Embryonic facial prominence (tissue), 1 donor: ENCODE measurements around the gene GALNT2.

Experiments
- DNase-seq: peaks from one replicate; pipeline ENCODE4 v3.0.0-alpha.2; 2016; ENCODE audit errors: extremely low spot score

The GALNT2 gene

DNA sequence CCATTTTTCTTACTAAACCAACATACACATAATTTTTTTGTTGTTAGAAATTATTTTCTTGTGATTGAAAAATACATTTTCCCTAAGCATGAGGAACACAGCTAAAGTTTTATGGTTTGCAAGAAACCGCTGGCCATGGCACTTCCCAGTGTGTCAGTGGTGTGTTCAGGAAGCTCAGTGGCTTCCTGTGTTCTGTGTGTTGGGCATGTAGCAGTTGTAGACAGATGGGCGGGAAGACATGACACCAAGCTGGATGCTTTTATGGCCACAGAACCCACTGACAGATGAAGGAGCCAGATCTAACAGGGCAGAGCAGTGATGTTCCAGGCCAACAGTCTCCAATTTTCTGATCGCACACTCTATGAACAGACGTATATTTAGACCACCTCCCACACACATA is 119.8 kb downstream of the GALNT2 start:
- DNase-seq: no peak

DNA sequence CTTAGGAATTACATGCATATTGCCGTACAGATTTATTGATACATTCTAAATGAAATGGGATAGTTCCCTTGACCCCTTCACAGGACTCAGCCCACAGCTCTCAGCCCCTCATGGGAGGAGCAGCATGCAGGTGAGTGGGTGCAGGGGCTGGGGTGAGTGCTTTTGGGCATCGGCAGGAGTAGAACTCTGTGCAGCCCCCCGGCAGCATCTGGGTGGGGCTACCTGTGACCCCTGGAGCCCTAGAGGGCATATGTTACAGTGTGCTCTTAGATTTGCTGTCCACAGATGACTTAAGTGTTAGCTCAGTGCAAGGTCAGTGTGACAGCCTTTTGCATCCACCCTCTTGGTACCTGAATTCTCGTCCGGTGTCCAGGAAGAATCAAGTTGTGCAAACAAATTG is 120.3 kb downstream of the GALNT2 start:
- DNase-seq: no peak

DNA sequence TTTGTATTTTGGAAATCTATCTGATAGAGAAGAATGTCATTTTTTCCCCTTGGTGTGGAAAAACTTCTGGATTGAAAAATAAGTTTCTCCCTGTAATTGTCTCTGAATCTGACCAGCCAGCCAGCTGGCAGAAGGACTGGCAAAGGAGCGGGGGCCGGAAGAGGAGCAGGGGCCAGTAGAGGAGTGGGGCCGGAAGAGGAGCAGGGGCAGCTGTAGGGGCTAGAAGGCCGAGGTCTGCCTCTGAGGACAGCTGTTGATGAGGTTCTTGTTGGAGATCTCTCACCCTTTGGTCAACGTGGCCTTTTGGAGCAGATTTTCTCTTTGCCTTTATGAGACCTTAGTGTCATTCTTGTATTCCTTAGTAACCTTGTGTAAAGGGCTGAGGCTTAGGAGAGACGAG is 121.8 kb downstream of the GALNT2 start:
- no peak for DNase-seq

DNA sequence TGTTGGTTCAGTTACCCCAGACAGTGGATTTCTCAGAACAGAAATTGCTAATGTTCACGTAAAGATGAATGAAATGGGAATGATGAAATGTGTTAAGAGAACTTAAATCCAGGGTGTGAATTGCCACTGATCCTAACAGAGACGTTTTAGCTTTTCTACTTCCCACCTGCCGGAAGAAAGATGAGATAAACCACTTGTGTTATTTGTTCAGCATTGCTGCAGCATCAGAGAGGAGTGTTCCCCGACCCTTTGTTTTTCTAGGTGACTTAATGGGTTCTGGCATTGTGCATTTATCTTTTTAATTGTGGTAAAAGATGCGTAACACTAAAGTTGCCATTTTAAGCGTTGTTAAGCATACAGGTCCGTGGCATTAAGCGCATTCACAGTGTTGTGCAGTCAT is 122.3 kb downstream of the GALNT2 start:
- DNase-seq: no peak

DNA sequence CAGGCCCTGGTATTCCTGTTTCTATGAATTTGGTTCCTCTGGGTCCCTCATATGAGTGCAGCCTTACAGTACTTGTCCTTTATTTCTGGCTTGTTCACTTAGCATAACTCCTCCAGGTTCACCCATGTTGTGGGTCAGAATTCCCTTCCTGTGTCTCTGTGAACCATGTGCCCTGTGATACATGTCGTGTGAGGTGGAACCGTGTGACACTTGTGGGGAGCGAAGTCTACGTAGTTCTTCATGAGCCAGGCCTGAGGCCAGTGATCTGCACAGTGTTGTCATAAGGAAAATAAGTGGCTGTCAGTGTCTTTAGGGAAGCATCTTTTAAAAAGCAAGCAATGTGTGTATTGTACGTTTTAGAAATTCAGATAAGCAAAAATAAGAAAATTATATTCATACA is 122.8 kb downstream of the GALNT2 start:
- DNase-seq: no peak

DNA sequence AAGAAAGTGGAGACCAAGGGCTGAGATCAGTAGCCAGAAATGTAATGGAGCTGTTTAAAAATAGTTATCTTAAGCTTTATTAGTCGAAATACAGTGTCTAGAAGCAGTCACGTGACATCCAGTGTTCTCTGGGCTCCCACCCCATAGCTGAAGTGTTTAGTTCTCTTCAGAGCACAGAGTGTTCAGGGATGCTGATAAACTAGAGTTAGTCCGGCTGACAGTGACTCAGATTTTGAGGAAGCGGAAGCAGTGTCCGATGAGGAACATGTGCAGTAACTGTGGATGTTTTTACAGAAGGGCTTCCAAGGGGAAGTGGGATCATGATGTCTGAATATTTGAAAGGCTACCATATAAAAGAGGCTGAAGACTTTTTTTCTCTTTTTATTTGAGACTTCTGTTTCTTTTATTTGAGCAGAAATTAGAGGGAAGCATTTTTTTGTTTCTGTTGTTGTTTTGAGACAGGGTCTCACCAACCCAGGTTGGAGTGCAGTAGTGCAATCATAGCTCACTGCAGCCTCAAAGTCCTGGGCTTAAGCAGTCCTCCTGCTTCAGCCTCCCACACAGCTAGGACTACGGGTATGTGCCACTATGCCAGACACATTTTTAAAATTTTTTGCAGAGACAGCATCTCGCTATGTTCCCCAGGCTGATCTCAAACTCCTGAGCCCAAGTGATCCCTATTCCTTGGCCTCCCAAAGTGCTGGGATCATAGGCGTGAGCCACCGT is 124.2 kb downstream of the GALNT2 start:
- no peak for DNase-seq

DNA sequence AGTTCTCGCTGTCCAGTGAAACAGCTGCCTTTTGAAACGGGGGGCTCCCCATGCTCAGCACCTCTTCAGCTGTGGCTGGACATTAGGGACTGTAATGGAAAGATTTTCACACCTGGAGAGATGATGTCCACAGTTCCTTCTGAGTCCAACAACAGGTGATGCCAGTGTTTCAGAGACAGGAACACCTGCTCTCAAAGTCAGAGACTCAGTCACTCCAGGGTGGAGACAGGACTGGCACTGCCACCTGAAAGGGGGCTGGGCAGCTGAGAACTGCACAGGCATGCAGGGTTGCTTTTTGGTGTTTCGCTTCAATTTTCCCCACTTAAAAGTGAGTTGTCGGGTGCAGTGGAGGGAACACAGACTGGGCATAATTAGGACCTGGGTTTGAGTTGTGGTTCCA is 124.8 kb downstream of the GALNT2 start:
- DNase-seq: no peak

DNA sequence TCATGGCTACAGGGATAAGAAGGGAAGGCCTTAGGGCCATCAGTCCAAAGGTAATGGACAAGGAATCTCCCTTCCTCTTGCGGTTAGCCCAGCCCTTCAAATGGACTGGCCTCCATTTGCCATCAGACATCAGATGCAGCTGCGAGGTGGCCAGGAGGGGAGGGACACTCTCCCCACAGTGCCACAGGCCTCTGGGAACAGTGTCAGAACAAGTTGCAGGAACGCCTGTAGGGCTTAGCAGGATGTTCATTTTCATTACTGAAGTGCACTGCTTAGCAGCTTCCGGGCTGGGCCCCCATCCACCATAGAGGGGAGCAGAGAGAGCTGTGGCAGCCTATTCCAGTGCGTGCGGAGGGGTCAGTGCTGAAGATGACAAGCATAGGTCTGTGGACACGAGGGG is 127.5 kb downstream of the GALNT2 start:
- no peak for DNase-seq

DNA sequence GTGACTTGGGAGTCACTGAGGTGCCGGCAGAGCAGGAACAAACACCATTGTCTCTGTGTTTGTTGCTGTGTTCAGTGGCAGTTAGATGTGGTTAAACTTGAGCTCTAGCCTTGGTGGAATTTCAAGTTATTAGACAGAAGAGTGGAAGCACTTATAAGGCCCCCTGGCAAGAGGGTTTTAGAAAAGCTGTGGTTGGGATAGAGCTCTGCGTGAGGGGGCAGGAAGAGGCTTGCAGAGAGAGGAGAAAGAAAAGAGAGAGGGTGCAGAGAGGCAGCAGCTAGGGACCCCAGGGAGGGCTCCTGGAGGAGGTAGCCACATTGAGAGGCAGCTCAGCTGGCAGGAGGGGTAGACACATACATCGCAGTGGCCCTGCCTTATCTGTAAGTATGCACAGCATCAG is 128.2 kb downstream of the GALNT2 start:
- DNase-seq: no peak

DNA sequence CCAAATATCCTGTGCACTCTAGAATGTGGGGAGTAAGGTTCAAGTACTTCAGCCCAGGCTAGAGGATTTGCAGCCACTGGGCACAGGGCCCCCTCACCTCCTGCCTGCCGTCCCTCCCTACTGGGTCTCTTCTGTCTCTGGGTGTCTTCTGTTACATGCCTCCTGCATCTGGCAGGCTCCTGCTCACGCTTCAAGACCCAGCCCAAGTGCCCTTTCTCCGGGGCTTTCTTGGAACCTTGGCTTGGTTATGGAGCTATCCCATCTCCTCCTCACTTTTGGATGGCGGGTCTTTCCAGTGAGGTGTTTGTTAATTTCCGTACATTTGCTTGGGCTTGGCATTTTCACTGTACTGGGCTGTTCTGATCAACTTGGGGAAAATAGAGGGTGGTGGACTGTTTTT is 129.0 kb downstream of the GALNT2 start:
- DNase-seq: no peak

DNA sequence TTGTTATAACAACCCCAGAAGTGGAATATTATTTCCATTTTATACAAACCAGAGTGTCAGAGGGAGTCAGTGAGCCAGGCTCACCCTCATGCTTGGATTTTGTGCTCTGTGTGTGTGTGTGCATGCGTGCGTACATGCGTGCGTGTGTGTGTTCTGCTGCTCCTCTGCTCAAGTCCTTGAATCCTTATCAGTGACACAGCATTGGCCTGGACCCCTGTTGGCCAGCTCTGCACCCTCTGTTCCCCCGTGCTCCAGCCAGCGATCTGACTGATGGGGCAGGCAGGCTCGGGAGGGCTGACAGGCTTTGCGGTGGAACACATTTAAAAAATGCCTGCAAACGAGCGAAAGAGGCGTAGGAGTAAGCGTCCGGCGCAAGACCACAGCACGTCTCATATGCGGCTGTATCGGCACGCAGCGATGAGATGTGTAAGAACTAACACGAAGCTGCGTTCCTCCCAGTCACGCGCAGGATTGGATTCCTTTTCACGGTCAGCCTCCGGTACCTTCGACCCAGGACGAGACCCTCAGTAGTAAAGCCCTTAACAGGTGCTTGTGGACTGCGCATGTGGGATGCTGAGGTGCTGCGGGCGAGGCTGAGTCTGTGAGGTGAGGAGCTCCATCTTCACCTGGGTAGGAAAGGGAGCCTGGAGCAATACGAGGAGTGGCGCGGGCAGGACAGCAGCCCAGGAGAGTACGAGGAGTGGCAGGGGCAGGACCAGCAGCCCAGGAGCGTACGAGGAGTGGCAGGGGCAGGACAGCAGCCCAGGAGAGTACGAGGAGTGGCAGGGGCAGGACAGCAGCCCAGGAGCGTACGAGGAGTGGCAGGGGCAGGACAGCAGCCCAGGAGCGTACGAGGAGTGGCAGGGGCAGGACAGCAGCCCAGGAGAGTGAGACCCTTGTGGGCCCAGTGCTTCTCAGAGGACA is 130.9 kb downstream of the GALNT2 start:
- no peak for DNase-seq

DNA sequence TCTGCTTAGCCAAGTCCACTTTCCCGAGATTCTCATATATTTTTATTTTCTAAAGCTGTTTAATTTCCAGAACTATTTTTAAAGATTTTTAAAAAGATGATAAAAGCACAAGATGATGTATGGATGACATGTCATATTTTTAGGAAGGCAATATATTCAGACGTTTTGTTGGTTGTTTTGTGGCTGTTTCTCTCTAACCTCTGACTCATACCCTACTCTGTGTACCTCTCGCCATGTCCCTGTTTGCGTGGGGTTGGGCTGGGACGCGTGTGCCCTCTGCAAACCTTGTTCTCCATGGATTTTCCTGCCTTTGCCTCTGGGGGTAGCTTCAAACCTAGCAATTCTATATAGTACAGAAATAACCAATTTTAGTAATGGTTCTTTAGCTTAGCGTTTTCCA is 132.0 kb downstream of the GALNT2 start:
- no peak for DNase-seq

DNA sequence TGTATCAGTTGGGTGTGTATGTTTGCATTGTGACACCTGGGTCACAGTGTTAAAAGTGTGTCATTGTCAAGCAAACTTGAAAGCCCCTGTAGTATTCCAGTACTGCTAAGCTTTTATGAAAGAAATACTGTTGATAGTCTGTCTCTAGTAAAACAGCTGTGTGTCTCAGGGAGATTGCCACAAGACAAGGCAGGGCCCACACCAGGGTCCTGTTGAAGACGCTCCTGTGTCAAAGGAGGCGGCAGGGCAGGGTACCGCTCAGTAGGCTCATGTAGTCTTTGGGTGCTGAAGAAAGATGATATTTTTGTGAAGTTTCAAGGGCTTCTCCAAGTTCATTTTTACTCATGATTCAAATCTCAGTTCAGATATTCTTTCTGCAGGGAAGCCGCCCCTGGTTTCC is 132.5 kb downstream of the GALNT2 start:
- DNase-seq: no peak

DNA sequence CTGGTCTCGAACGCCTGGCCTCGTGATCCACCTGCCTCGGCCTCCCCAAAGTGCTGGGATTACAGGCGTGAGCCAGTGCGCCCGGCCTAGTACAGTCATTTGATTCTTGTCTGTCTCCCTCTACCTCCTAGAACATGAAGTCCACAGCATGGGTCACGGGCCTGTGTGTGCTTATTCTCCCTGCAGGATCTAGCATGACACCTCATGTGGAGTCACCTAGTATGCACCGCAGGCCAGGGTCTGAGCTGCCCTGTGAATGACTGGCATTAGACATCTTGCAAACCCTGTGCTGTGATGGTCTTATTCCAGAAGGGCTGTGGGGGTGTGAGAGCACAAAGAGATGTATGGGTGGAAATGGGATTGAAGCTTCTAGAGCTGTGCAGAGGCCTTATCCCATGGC is 133.2 kb downstream of the GALNT2 start:
- no peak for DNase-seq

DNA sequence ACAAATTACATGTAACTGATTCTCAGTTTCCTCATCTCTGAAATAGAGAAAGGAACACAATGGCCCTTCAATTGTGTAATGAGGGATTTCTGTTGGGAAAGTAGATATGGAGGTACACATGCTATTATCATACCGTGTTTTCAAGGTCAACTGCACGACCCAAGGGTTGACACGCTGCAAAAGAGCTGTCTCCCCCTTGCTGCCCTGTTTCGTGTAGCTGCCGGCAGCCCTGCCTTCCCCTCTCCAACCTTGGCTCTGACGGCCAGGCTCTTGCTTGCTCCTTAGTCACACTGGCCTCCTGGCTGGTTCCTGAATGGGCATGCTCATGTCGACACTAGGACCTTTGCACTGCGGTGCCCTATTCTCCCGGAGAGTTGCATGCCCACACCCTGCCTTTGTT is 134.4 kb downstream of the GALNT2 start:
- DNase-seq: no peak

DNA sequence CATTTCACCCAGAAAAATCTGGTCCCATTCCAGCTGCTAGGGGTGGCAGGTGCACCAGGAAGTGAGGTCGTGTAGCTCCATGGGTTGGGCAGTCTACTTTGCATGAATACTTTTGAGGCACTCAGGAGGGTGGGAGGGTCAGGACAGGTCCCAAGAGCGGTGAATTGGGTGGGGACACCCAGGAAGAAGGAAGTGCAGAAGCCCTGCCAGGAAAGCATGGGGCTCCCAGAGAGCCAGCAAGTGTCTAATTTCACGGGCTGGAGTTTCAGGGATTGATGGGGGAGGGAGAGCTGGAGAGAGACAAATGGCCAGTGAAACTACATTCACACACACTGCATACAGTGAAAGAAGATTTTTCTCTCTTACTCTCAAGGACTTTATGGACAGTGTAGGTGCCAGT is 137.8 kb downstream of the GALNT2 start:
- DNase-seq: no peak

DNA sequence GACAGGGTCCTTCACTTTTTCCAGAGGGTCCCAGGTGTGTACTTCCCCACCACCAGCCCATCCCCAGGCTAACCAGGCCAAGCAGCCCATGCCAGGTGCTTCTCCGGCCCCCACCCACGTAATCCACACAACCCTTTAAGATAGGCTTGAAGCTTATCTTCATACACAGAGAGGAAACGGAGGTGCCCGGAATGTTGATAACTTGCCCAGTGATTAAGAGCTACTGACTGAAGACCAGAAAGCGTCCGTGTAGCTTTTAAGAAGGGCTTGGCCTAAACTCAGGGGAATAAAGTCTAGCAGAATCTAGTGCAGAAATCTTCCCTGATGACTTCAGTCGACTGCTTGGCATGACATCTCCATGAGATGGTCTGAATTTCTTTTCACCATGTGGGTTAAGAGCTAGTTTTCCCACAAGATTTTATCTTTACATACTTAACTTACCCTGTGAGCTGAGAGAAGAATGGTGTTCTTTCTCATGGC is 138.7 kb downstream of the GALNT2 start:
- no peak for DNase-seq

DNA sequence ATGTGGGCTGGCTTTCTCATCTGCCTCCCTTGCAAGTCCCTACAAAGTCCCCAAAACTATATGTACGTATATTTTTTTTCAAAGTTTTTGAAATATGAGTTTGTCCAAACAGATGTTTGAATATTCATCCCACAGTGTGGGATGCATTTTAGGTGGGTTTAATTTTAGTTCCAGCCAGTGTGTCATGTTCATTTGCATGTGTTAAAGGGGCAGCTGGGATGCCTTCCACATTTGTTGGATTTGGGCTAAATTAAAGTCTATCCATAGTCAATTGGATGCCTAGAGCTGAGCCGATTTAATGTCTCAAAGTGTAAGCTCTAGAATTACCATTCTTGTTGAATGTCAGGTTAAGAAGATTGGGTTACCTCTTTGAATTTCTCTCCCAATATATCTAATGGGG is 139.2 kb downstream of the GALNT2 start:
- DNase-seq: no peak

DNA sequence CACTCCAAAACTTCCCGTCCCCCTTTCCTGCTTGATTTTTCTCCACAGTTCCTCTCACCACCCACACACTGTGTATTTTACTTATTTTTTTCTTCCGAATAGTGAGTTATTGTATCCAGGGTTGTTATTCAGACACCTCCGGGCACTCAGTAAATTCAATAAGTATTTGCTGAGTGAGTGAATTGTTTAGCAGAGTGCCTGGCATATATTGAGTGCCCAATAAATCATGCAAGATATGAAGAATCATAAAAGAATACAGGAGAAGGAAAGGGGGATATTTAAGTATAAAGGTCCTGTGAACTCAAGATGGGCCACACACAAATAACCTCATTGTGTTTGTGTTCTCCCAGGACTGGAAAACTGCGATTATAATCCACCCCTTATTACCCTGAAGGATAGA is 139.9 kb downstream of the GALNT2 start:
- DNase-seq: no peak

DNA sequence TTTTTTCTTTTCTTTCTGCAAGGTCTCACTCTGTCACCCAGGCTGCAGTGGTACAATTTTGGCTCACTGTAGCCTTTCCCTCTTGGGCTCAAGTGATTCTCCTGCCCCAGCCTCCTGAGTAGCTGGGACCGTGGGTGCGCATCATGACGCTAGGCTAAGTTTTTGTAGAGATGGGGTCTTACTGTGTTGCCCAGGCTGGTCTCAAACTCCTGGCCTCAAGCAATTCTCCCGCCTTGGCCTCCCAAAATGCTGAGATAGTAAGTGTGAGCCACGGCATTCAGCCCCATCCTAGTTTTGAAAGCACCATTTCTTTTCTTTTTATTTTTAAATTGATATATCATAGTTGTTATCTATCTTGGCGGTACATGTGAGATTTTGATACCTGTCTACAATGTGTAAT is 140.6 kb downstream of the GALNT2 start:
- DNase-seq: no peak

DNA sequence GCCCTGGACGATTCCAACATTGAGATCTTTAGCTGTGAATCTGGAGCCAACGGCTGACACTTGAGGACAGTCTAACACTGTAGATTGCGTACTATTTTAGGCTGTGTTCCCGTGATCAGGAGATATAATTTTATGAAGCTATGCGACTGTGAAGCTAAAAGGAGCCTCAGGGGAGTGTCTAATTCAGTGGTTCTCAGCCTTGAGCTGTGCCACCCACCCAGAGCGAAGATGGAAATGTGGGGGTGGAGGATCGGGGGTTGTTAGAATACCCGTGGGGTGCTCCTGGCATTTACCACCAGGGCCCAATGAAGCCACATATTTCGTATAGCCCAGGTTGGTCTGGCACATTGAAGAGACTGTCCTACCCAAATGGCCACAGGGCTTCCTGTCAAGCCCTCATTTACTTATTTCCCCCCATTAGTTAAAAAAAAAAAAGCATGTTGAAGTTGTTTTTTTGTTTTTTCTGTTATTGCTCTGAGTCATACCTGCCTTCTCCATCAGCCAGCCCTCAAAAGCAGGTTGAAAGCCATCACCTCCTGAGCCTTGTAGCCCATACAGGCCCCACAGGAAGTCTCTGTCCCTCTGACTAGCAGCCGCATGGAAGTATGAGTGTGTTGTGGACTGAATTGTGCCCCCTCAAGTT is 141.7 kb downstream of the GALNT2 start:
- no peak for DNase-seq

DNA sequence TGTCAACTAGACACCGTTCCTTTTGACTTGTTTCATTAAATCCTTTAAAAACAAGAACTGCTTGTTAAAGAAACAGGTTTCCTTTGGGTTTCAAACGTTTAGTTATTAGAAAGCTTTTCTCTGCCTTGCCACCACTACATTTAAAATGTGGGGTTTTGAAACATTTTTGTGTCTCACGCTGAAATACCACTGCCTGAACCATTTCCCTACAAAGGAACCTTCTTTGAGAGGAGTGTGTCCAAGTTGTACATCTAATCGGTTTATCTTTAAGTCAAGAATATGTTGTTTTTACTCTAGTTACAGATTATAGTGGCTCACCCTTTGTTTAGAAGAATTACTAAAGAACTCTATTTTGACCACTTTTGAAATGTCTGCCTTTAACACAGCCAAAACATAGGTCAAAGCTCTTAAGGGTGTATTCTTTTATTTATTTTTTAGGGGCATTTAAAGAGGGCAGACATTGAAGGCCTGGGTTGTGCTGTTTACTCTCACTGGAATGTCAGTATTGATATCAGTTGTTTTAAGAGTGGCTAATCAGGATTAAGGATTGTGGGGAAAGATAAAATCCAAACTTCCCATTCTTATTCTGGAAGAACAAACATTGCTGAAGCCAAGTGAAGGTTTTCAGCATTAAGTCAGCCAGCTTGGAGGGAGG is 143.4 kb downstream of the GALNT2 start:
- no peak for DNase-seq
